ENCODE data around the gene GRIK4. TPM values are rescaled to one million over a fixed set of nuclear protein-coding genes. Genes with fewer than 3 reads are reported as not detected.

Gene GRIK4
- total and polyA plus RNA-seq, 2 experiments from 2014 or later: not detected

DNA sequence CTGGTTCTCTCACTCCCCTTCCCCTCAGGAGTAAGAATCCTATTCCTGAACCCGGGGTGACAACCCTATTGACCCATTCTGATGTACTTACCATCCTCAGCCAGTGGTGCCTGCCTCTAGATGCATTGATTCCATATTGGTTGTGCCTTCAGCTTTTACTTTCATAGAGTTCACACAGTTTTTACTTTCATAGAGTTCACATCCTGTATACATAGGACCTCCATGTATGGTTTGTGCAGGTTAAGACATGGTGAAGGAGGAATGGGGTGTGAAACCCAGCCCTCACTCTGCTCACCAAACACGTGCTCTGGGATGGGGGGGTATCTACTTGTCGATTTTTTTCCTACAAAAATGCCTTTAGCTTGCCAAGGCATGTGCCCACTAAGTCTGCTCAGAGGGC is 406.7 kb downstream of the GRIK4 start:
- H3K4me2 ChIP-seq (ENCODE audit: unreplicated experiment): no peak overlapping the region
- no peaks in the 10 kb centered on the region for H3F3A ChIP-seq (ENCODE audit: insufficient read depth)
- in situ Hi-C loops (cut with MboI): no loop called here
- no peaks in the 10 kb centered on the region for H3K9me2 ChIP-seq (ENCODE audit: insufficient read depth)
- no peaks in the 10 kb centered on the region for H3K9me3 ChIP-seq (ENCODE audit: low read depth)
- H3K9ac ChIP-seq: no peak overlapping the region
- H3K4me1 ChIP-seq (ENCODE audit: insufficient read depth): no peaks in the 10 kb centered on the region
- H4K20me1 ChIP-seq (ENCODE audit: insufficient read depth): no peaks in the 10 kb centered on the region
- 15 to 18% methylated on average over 3 of the region's 3 CpGs for WGBS, 2 experiments (ENCODE audit: low coverage in 1 of 2, low lambda C conversion rate in 2 of 2, missing lambda C conversion rate in 2 of 2)
- H3K4me3 ChIP-seq: no peak overlapping the region
- H3K36me3 ChIP-seq (ENCODE audit: low read depth): no peaks in the 10 kb centered on the region
- no peak overlapping the region for H2AFZ ChIP-seq
- H3K79me2 ChIP-seq (ENCODE audit: insufficient read depth): no peaks in the 10 kb centered on the region
- H3K27me3 ChIP-seq (replicated peaks; ENCODE audit: insufficient read depth): peaks cover 29% of the 10 kb centered on the region
- DNase-seq: no peak
- H3K27ac ChIP-seq: no peak overlapping the region
- no peak for TF ChIP-seq EZH2phosphoT487 (IDR thresholded peaks at IDR 0.05; ENCODE audit: insufficient read depth, low read depth)
- no peak for TF ChIP-seq EZH2 (IDR thresholded peaks at IDR 0.05; ENCODE audit: insufficient read depth, poor library complexity, severe bottlenecking)

DNA sequence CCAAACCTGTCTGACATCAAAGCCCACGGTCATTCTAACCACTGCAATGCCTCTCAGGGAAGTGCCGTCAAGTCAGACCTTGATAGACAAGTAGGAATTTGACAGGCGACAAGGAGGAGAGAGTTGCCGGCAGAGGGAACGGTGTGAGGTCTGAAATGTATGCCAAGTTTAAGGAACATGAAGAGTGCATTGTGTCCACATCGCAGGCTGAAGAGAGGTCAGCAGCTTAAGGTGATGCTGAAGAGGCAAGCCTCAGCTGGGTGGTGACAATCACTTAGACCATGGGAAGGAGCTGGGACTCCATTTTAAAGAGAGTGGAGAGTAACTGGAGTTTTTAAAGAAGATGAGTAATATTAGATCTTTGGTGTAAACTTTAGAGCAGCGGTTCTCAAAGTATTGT is 407.5 kb downstream of the GRIK4 start:
- no peak overlapping the region for H3K4me2 ChIP-seq (ENCODE audit: unreplicated experiment)
- H3K4me3 ChIP-seq: no peak overlapping the region
- H4K20me1 ChIP-seq (ENCODE audit: insufficient read depth): no peaks in the 10 kb centered on the region
- H2AFZ ChIP-seq: no peak overlapping the region
- H3K9ac ChIP-seq: no peak overlapping the region
- no peaks in the 10 kb centered on the region for H3F3A ChIP-seq (ENCODE audit: insufficient read depth)
- H3K9me2 ChIP-seq (ENCODE audit: insufficient read depth): no peaks in the 10 kb centered on the region
- H3K36me3 ChIP-seq (ENCODE audit: low read depth): no peaks in the 10 kb centered on the region
- H3K4me1 ChIP-seq (ENCODE audit: insufficient read depth): no peaks in the 10 kb centered on the region
- WGBS, 2 experiments (ENCODE audit: low coverage in 1 of 2, low lambda C conversion rate in 2 of 2, missing lambda C conversion rate in 2 of 2): 78 to 85% methylated on average over 7 of the region's 7 CpGs
- H3K79me2 ChIP-seq (ENCODE audit: insufficient read depth): no peaks in the 10 kb centered on the region
- no peak overlapping the region for H3K27ac ChIP-seq
- DNase-seq: no peak
- no peaks in the 10 kb centered on the region for H3K9me3 ChIP-seq (ENCODE audit: low read depth)
- TF ChIP-seq EZH2 (IDR thresholded peaks at IDR 0.05; ENCODE audit: insufficient read depth, poor library complexity, severe bottlenecking) (no peak), EZH2phosphoT487 (IDR thresholded peaks at IDR 0.05; ENCODE audit: insufficient read depth, low read depth) (no peak)
- H3K27me3 ChIP-seq (replicated peaks; ENCODE audit: insufficient read depth): peaks cover 29% of the 10 kb centered on the region
- in situ Hi-C loops (cut with MboI): no loop called here

DNA sequence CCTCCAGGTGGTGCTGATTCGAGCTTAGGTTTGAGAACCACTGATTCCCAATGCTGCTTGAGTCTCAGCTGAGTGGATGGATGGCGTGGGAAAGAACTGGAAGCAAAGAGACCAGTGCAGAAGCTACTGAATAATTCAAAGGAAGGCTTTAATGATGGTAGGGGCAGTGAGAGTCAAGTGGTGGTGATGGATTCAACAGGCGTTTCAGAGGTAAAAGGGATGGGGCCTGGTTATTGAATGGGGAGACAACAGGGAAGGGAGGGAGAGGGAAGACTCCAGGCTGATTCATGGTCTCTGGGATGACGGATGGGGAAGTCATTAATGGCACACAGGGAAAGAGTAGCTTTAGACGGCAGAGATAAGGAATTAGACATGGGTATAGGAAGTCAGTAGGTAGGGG is 408.0 kb downstream of the GRIK4 start:
- DNase-seq: no peak
- Histone ChIP-seq H3K9me3 (ENCODE audit: low read depth) (no peaks in the 10 kb centered on the region), H4K20me1 (ENCODE audit: insufficient read depth) (no peaks in the 10 kb centered on the region), H3K9me2 (ENCODE audit: insufficient read depth) (no peaks in the 10 kb centered on the region), H3K27ac (no peak overlapping the region), H3K4me3 (no peak overlapping the region), H3K36me3 (ENCODE audit: low read depth) (no peaks in the 10 kb centered on the region), H3F3A (ENCODE audit: insufficient read depth) (no peaks in the 10 kb centered on the region), H3K4me1 (ENCODE audit: insufficient read depth) (no peaks in the 10 kb centered on the region), H3K9ac (no peak overlapping the region), H3K4me2 (ENCODE audit: unreplicated experiment) (no peak overlapping the region), H2AFZ (no peak overlapping the region), H3K79me2 (ENCODE audit: insufficient read depth) (no peaks in the 10 kb centered on the region), H3K27me3 (replicated peaks; ENCODE audit: insufficient read depth) (peaks cover 29% of the 10 kb centered on the region)
- 43 to 48% methylated on average over 5 of the region's 5 CpGs for WGBS, 2 experiments (ENCODE audit: low coverage in 1 of 2, low lambda C conversion rate in 2 of 2, missing lambda C conversion rate in 2 of 2)
- TF ChIP-seq EZH2phosphoT487 (IDR thresholded peaks at IDR 0.05; ENCODE audit: insufficient read depth, low read depth): no peak
- no peak for TF ChIP-seq EZH2 (IDR thresholded peaks at IDR 0.05; ENCODE audit: insufficient read depth, poor library complexity, severe bottlenecking)
- in situ Hi-C loops (cut with MboI): no loop called here

DNA sequence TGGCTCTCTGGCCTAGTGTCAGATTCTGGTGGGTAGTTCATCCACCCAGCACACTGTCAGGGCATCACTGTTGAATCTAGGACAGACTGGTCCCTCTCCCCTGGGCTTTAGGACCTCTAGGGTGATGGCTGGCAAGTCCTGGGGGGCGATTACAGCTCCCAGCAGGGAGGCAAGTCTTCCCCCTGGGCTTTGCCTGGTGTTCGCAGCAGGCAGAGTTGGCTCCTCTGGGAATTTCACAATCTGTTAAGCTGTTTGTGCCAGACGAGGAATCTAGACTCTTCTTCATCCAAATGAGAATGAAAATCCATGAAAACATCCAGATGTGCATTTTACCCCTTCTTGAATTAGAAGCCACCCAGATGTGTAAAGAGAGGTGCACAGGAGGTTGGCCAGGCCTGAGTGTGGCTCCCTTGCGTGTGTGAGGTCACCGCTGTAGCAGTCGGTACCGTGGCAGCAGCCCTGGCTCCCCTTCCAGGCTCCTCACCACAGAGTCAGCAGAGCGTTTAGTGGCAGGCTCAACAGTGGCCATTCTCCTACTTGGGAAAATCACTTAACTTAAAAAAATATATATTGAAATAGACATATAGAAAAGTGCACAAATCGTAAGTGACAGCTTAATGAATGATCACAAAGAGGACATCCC is 412.4 kb downstream of the GRIK4 start:
- Histone ChIP-seq H4K20me1 (ENCODE audit: insufficient read depth) (no peaks in the 10 kb centered on the region), H3K36me3 (ENCODE audit: low read depth) (no peaks in the 10 kb centered on the region), H2AFZ (no peak overlapping the region), H3K4me3 (no peak overlapping the region), H3K9ac (no peak overlapping the region), H3K9me2 (ENCODE audit: insufficient read depth) (no peaks in the 10 kb centered on the region), H3F3A (ENCODE audit: insufficient read depth) (no peaks in the 10 kb centered on the region), H3K4me1 (ENCODE audit: insufficient read depth) (no peaks in the 10 kb centered on the region), H3K27ac (no peak overlapping the region), H3K4me2 (ENCODE audit: unreplicated experiment) (no peak overlapping the region), H3K9me3 (ENCODE audit: low read depth) (no peaks in the 10 kb centered on the region), H3K27me3 (replicated peaks; ENCODE audit: insufficient read depth) (peaks cover 2% of the 10 kb centered on the region; the same call in 1 of the 2 replicates), H3K79me2 (ENCODE audit: insufficient read depth) (no peaks in the 10 kb centered on the region)
- DNase-seq: no peak
- WGBS, 2 experiments (ENCODE audit: low coverage in 1 of 2, low lambda C conversion rate in 2 of 2, missing lambda C conversion rate in 2 of 2): 40 to 44% methylated on average over 9 of the region's 9 CpGs
- in situ Hi-C loops (cut with MboI): no loop called here
- TF ChIP-seq EZH2 (IDR thresholded peaks at IDR 0.05; ENCODE audit: insufficient read depth, poor library complexity, severe bottlenecking) (no peak), EZH2phosphoT487 (IDR thresholded peaks at IDR 0.05; ENCODE audit: insufficient read depth, low read depth) (no peak)
